Activated CD4-positive, alpha-beta memory T cell treated with anti-CD3 and anti-CD28 coated beads, Interleukin-2, amount 10 ng/mL, durations not matched to agents 7 days and 5 days (primary cell): ENCODE data around the gene HIF1AN. TPM values are rescaled to one million over a fixed set of nuclear protein-coding genes. Genes with fewer than 3 reads are reported as not detected.

Experiments used
- CTCF ChIA-PET: fragments of 350-600 bp; sonication (Branson Sonifier 250); formaldehyde crosslinking; loops from one replicate; lab custom pipeline; 2021; ENCODE audit warnings: antibody characterized with exemption, inconsistent platforms; lab: Charles Lee
- POLR2A ChIA-PET: fragments of 350-600 bp; sonication (Branson Sonifier 250); formaldehyde crosslinking; loops from one replicate; lab custom pipeline; 2021; ENCODE audit warnings: antibody characterized with exemption; lab: Charles Lee
- DNase-seq: peaks from one replicate; pipeline ENCODE4 v3.0.0-alpha.2; 2020
- H3K27ac Mint-ChIP-seq: one replicate; pipeline ENCODE4 v1.8.0; 2021; ENCODE audit warnings: mild to moderate bottlenecking, mixed read lengths
- H3K27me3 Mint-ChIP-seq: one replicate; pipeline ENCODE4 v1.8.0; 2021; ENCODE audit warnings: mixed read lengths
- H3K36me3 Mint-ChIP-seq: one replicate; pipeline ENCODE4 v1.8.0; 2021; ENCODE audit warnings: low read depth, mixed read lengths
- H3K4me1 Mint-ChIP-seq: one replicate; pipeline ENCODE4 v1.8.0; 2021; ENCODE audit warnings: mixed read lengths
- H3K4me3 Mint-ChIP-seq: one replicate; pipeline ENCODE4 v1.8.0; 2021; ENCODE audit warnings: mild to moderate bottlenecking, mixed read lengths
- H3K9me3 Mint-ChIP-seq: one replicate; pipeline ENCODE4 v1.8.0; 2021; ENCODE audit warnings: mixed read lengths
- total RNA-seq, 2 experiments: library from RNA; stranded (reverse); gene quantifications; one replicate each; pipeline ENCODE4 v1.2.3, GENCODE V29; 2021

HIF1AN gene
- total RNA-seq, 2 experiments from 2014 or later, result 57.7 to 58.8 TPM

GRCh38 chr10:100544950-100545349, 9.2 kb downstream of the HIF1AN start:
- Mint-ChIP-seq H3K27ac (no peak overlapping the region), H3K9me3 (no peaks in the 10 kb centered on the region), H3K4me1 (peaks cover 6% of the 10 kb centered on the region), H3K27me3 (no peaks in the 10 kb centered on the region), H3K36me3 (peaks cover 70% of the 10 kb centered on the region), H3K4me3 (no peak overlapping the region)
- ChIA-PET POLR2A (interaction anchor here (0.6 to 2.2 kb wide), 2 partner anchors 9 to 81 kb away, joined by 3 to 9 read pairs; partner anchors contain the start of gene HIF1AN), CTCF (interaction anchor here (0.6 to 2.0 kb wide), 4 partner anchors 9 to 69 kb away, joined by 3 to 9 read pairs (median 4); partner anchors contain the start of gene HIF1AN)
- no peak for DNase-seq

GRCh38 chr10:100551196-100551595, 15.5 kb downstream of the HIF1AN start:
- Mint-ChIP-seq H3K27ac (no peak overlapping the region), H3K4me1 (peaks cover 2% of the 10 kb centered on the region)

GRCh38 chr10:100551738-100552137, 16.0 kb downstream of the HIF1AN start:
- no peak for DNase-seq
- peaks cover 36% of the 10 kb centered on the region for H3K36me3 Mint-ChIP-seq
- no peak overlapping the region for H3K27ac Mint-ChIP-seq
- peaks cover 1% of the 10 kb centered on the region for H3K4me1 Mint-ChIP-seq
- no peaks in the 10 kb centered on the region for H3K27me3 Mint-ChIP-seq
- ChIA-PET CTCF (interaction anchor here (1.0 kb wide), 1 partner anchor 9 kb away, joined by 4 read pairs; no protein-coding TSS in a partner anchor), POLR2A (interaction anchor here (0.6 kb wide), 1 partner anchor 48 kb away, joined by 3 read pairs; no protein-coding TSS in a partner anchor)
- H3K4me3 Mint-ChIP-seq, result no peak overlapping the region
- H3K9me3 Mint-ChIP-seq, result no peaks in the 10 kb centered on the region

More at GRCh38 chr10:100551196-100551595, 15.5 kb downstream of the HIF1AN start:
- ChIA-PET CTCF (interaction anchor here (1.1 kb wide), 1 partner anchor 15 kb away, joined by 3 read pairs; the partner anchor contains the start of gene HIF1AN), POLR2A (interaction anchor here (0.6 to 3.8 kb wide), 3 partner anchors 15 to 192 kb away, joined by 3 to 12 read pairs (median 3); partner anchors contain the start of gene HIF1AN)
- no peaks in the 10 kb centered on the region for H3K9me3 Mint-ChIP-seq
- no peaks in the 10 kb centered on the region for H3K27me3 Mint-ChIP-seq
- no peak for DNase-seq
- no peak overlapping the region for H3K4me3 Mint-ChIP-seq
- peaks cover 39% of the 10 kb centered on the region for H3K36me3 Mint-ChIP-seq

GRCh38 chr10:100553929-100554328, 18.2 kb downstream of the HIF1AN start:
- Mint-ChIP-seq H3K27me3 (no peaks in the 10 kb centered on the region), H3K4me1 (peaks cover 4% of the 10 kb centered on the region), H3K9me3 (no peaks in the 10 kb centered on the region), H3K36me3 (peaks cover 37% of the 10 kb centered on the region), H3K27ac (no peak overlapping the region), H3K4me3 (no peak overlapping the region)
- ChIA-PET CTCF (interaction anchor here (0.8 to 1.0 kb wide), 2 partner anchors 16 to 35 kb away, joined by 3 to 4 read pairs; no protein-coding TSS in a partner anchor), POLR2A (interaction anchor here (1.7 kb wide), 1 partner anchor 10 kb away, joined by 5 read pairs; no protein-coding TSS in a partner anchor)
- DNase-seq, result no peak

- ChIA-PET CTCF (interaction anchor here (0.7 to 0.8 kb wide), 2 partner anchors 15 to 19 kb away, joined by 3 to 4 read pairs; partner anchors contain the start of gene HIF1AN), POLR2A (interaction anchor here (0.9 kb wide), 1 partner anchor 9 kb away, joined by 3 read pairs; no protein-coding TSS in a partner anchor)
- DNase-seq, result no peak
- no peaks in the 10 kb centered on the region for H3K9me3 Mint-ChIP-seq
- H3K27ac Mint-ChIP-seq, result no peak overlapping the region
- no peaks in the 10 kb centered on the region for H3K27me3 Mint-ChIP-seq
- peaks cover 4% of the 10 kb centered on the region for H3K4me1 Mint-ChIP-seq
- H3K36me3 Mint-ChIP-seq, result peaks cover 34% of the 10 kb centered on the region
- H3K4me3 Mint-ChIP-seq, result no peak overlapping the region
Measured at GRCh38 chr10:100554902-100555301, 19.2 kb downstream of the HIF1AN start.

GRCh38 chr10:100560248-100560647, 24.5 kb downstream of the HIF1AN start:
- Mint-ChIP-seq H3K27ac (no peak overlapping the region), H3K27me3 (peaks cover 23% of the 10 kb centered on the region), H3K36me3 (peaks cover 25% of the 10 kb centered on the region), H3K9me3 (no peaks in the 10 kb centered on the region), H3K4me1 (peaks cover 24% of the 10 kb centered on the region), H3K4me3 (no peak overlapping the region)
- DNase-seq, result no peak
- ChIA-PET POLR2A (no interaction called here), CTCF (interaction anchor here (1.4 to 2.9 kb wide), 3 partner anchors 8 to 318 kb away, joined by 3 to 16 read pairs (median 4); no protein-coding TSS in a partner anchor)

- no peak overlapping the region for H3K4me3 Mint-ChIP-seq
- POLR2A ChIA-PET, result no interaction called here
- H3K27me3 Mint-ChIP-seq, result peaks cover 28% of the 10 kb centered on the region
Measured at GRCh38 chr10:100561005-100561404, 25.3 kb downstream of the HIF1AN start.

GRCh38 chr10:100562008-100562672, 26.4 kb downstream of the HIF1AN start:
- H3K4me1 Mint-ChIP-seq, result peaks cover 20% of the 10 kb centered on the region
- no peaks in the 10 kb centered on the region for H3K9me3 Mint-ChIP-seq
- ChIA-PET POLR2A (no interaction called here), CTCF (interaction anchor here (0.8 to 2.9 kb wide), 10 partner anchors 10 to 349 kb away, joined by 3 to 16 read pairs (median 4); partner anchors contain the start of gene HIF1AN)
- peaks cover 16% of the 10 kb centered on the region for H3K36me3 Mint-ChIP-seq
- no peak overlapping the region for H3K4me3 Mint-ChIP-seq
- DNase-seq, result peak; percentile 84
- H3K27ac Mint-ChIP-seq, result no peak overlapping the region
- peaks cover 40% of the 10 kb centered on the region for H3K27me3 Mint-ChIP-seq

More at GRCh38 chr10:100561005-100561404, 25.3 kb downstream of the HIF1AN start:
- H3K36me3 Mint-ChIP-seq, result peaks cover 21% of the 10 kb centered on the region
- no peak overlapping the region for H3K27ac Mint-ChIP-seq
- H3K4me1 Mint-ChIP-seq, result peaks cover 24% of the 10 kb centered on the region
- DNase-seq, result no peak
- CTCF ChIA-PET, result interaction anchor here (0.7 to 2.9 kb wide), 8 partner anchors 9 to 453 kb away, joined by 3 to 16 read pairs (median 3); partner anchors contain the start of gene HIF1AN
- H3K9me3 Mint-ChIP-seq, result no peaks in the 10 kb centered on the region

- no peak for DNase-seq
- ChIA-PET CTCF (no interaction called here), POLR2A (no interaction called here)
- Mint-ChIP-seq H3K27me3 (peaks cover 49% of the 10 kb centered on the region), H3K4me3 (no peak overlapping the region), H3K36me3 (peaks cover 4% of the 10 kb centered on the region), H3K4me1 (peaks cover 20% of the 10 kb centered on the region), H3K27ac (no peak overlapping the region), H3K9me3 (no peaks in the 10 kb centered on the region)
Measured at GRCh38 chr10:100565206-100565985, 29.7 kb downstream of the HIF1AN start.

- Mint-ChIP-seq H3K27ac (no peak overlapping the region), H3K36me3 (no peaks in the 10 kb centered on the region), H3K4me3 (no peak overlapping the region), H3K27me3 (peaks cover 46% of the 10 kb centered on the region), H3K9me3 (no peaks in the 10 kb centered on the region), H3K4me1 (peaks cover 15% of the 10 kb centered on the region)
- ChIA-PET CTCF (no interaction called here), POLR2A (no interaction called here)
- DNase-seq, result no peak
Measured at GRCh38 chr10:100566561-100566960, 30.8 kb downstream of the HIF1AN start.

- Mint-ChIP-seq H3K36me3 (no peaks in the 10 kb centered on the region), H3K27ac (no peak overlapping the region), H3K4me3 (no peak overlapping the region), H3K27me3 (peaks cover 44% of the 10 kb centered on the region), H3K4me1 (peaks cover 9% of the 10 kb centered on the region), H3K9me3 (no peaks in the 10 kb centered on the region)
- DNase-seq, result no peak
- POLR2A ChIA-PET, result no interaction called here
- CTCF ChIA-PET, result no interaction called here
Measured at GRCh38 chr10:100567249-100567648, 31.5 kb downstream of the HIF1AN start.

GRCh38 chr10:100567826-100568225, 32.1 kb downstream of the HIF1AN start:
- H3K9me3 Mint-ChIP-seq, result no peaks in the 10 kb centered on the region
- H3K27me3 Mint-ChIP-seq, result peaks cover 45% of the 10 kb centered on the region
- POLR2A ChIA-PET, result no interaction called here
- H3K4me3 Mint-ChIP-seq, result no peak overlapping the region
- CTCF ChIA-PET, result no interaction called here
- peaks cover 8% of the 10 kb centered on the region for H3K4me1 Mint-ChIP-seq
- DNase-seq, result no peak
- H3K36me3 Mint-ChIP-seq, result no peaks in the 10 kb centered on the region
- H3K27ac Mint-ChIP-seq, result no peak overlapping the region
